CD4-positive, CD25-positive, alpha-beta regulatory T cell (primary cell): ENCODE data around the gene NKIRAS1. TPM values are rescaled to one million over a fixed set of nuclear protein-coding genes. Genes with fewer than 3 reads are reported as not detected.
"Not testable (repeated sequence)": the region's sequence is repeated elsewhere in the genome, so short reads cannot be mapped to it uniquely, and the experiment has no call there.

Experiments used
- ATAC-seq, 2 donors: fragments of 150-1000 bp; cut with Tn5 transposase; one replicate each; pipeline ENCODE4 v1.10.0; 2021; ENCODE audit warnings: low read depth in 2 of 2, moderate number of reproducible peaks in 2 of 2, moderate library complexity in 1 of 2
- DNase-seq, 3 donors: peaks; one replicate each; pipeline versions ENCODE4 v3.0.0 to v3.0.0-alpha.2; 2012 to 2022; ENCODE audit warnings: mixed read lengths in 1 of 3
- H3K27ac ChIP-seq: one replicate; pipeline ENCODE4 v1.7.0; 2013; ENCODE audit warnings: mild to moderate bottlenecking, low read length; ENCODE audit not compliant: insufficient read depth, poor library complexity, severe bottlenecking
- H3K27me3 ChIP-seq: one replicate; pipeline ENCODE4 v1.7.0; 2013; ENCODE audit warnings: low read length; ENCODE audit not compliant: control insufficient read depth, insufficient read depth
- H3K36me3 ChIP-seq: one replicate; pipeline ENCODE4 v1.7.0; 2013; ENCODE audit warnings: mild to moderate bottlenecking, low read length, moderate library complexity; ENCODE audit not compliant: control insufficient read depth, insufficient read depth
- H3K4me1 ChIP-seq: 2 replicates; pipeline ENCODE4 v1.7.0; 2013; ENCODE audit warnings: mild to moderate bottlenecking, low read length; ENCODE audit not compliant: insufficient read depth, control insufficient read depth, poor library complexity, severe bottlenecking
- H3K4me3 ChIP-seq: one replicate; pipeline ENCODE4 v1.7.0; 2013; ENCODE audit warnings: low read depth, mild to moderate bottlenecking, low read length, moderate library complexity
- H3K9me3 ChIP-seq, 2 experiments: 1 replicate in 1 of 2; 2 replicates in 1 of 2; pipeline ENCODE4 v1.7.0; 2013; ENCODE audit warnings: low read length in 2 of 2, mild to moderate bottlenecking in 1 of 2, moderate library complexity in 1 of 2; ENCODE audit not compliant: control insufficient read depth in 2 of 2
- H3K27ac Mint-ChIP-seq, 3 donors: one replicate each; pipeline ENCODE4 v1.8.0; 2020 to 2022; ENCODE audit warnings: mild to moderate bottlenecking in 3 of 3, mixed read lengths in 3 of 3, moderate library complexity in 2 of 3
- H3K27me3 Mint-ChIP-seq: one replicate; pipeline ENCODE4 v1.8.0; 2022; ENCODE audit warnings: mild to moderate bottlenecking, mixed read lengths
- H3K36me3 Mint-ChIP-seq: one replicate; pipeline ENCODE4 v1.8.0; 2020; ENCODE audit warnings: mixed read lengths
- H3K4me1 Mint-ChIP-seq, 4 donors: one replicate each; pipeline ENCODE4 v1.8.0; 2020 to 2022; ENCODE audit warnings: mixed read lengths in 4 of 4, mild to moderate bottlenecking in 1 of 4
- H3K4me3 Mint-ChIP-seq, 4 donors: one replicate each; pipeline ENCODE4 v1.8.0; 2020 to 2022; ENCODE audit warnings: mild to moderate bottlenecking in 4 of 4, mixed read lengths in 4 of 4, moderate library complexity in 3 of 4
- H3K9me3 Mint-ChIP-seq, 7 donors: one replicate each; pipeline ENCODE4 v1.8.0; 2020 to 2022; ENCODE audit warnings: mixed read lengths in 7 of 7, mild to moderate bottlenecking in 3 of 7, moderate library complexity in 2 of 7
- polyA plus RNA-seq, 4 donors: library from polyadenylated mRNA; unstranded; fragments of 300-500 nt; fragmentation: Illumina TruSeq; gene quantifications; one replicate each; pipeline ENCODE4 v1.2.3, GENCODE V29; 2021
- total RNA-seq: library from RNA; stranded (reverse); gene quantifications from one replicate; pipeline ENCODE4 v1.2.3, GENCODE V29; 2022

The NKIRAS1 gene
- total and polyA plus RNA-seq, 5 donors from 2014 or later: 2.1 to 5.8 (median 4.0) TPM

- peaks cover 26% of the 10 kb centered on the region for H3K4me1 ChIP-seq
- peak overlapping the region; percentile 73 for H3K4me3 ChIP-seq
- peak overlapping the region in 2 of 3 donors; percentile 98 for H3K27ac Mint-ChIP-seq
- H3K27me3 ChIP-seq: no peaks in the 10 kb centered on the region
- H3K27ac ChIP-seq: no peak overlapping the region
- H3K4me3 Mint-ChIP-seq: peak overlapping the region; percentile 99
- peaks cover 23% of the 10 kb centered on the region for H3K36me3 ChIP-seq
- H3K36me3 Mint-ChIP-seq: peaks cover 39% of the 10 kb centered on the region
- peaks cover 10% of the 10 kb centered on the region for H3K27me3 Mint-ChIP-seq
- DNase-seq (no peak), ATAC-seq (no peak)
- no peaks in the 10 kb centered on the region for H3K9me3 ChIP-seq
- H3K4me1 Mint-ChIP-seq: peaks cover 37 to 67% (median 43%) of the 10 kb centered on the region in 4 donors
- H3K9me3 Mint-ChIP-seq: no peaks in the 10 kb centered on the region
Measured at GRCh38 chr3:23915537-23916108, 1.2 kb downstream of the NKIRAS1 start.

- Histone ChIP-seq H3K27me3 (no peaks in the 10 kb centered on the region), H3K4me1 (peaks cover 25% of the 10 kb centered on the region), H3K4me3 (no peak overlapping the region), H3K9me3 (no peaks in the 10 kb centered on the region), H3K27ac (no peak overlapping the region), H3K36me3 (peaks cover 10% of the 10 kb centered on the region)
- Mint-ChIP-seq H3K4me3 (peak overlapping the region in 1 of 4 donors; percentile 7), H3K27ac (peak overlapping the region in 1 of 3 donors; percentile 46), H3K4me1 (peaks cover 32 to 51% (median 34%) of the 10 kb centered on the region in 4 donors), H3K9me3 (no peaks in the 10 kb centered on the region), H3K36me3 (peaks cover 28% of the 10 kb centered on the region), H3K27me3 (peaks cover 10% of the 10 kb centered on the region)
- DNase-seq (no peak), ATAC-seq (no peak)
Measured at GRCh38 chr3:23913873-23914743, 2.7 kb downstream of the NKIRAS1 start.

GRCh38 chr3:23913182-23913581 is 3.6 kb downstream of the NKIRAS1 start:
- no peak for DNase-seq
- Mint-ChIP-seq H3K4me3 (no peak overlapping the region), H3K27me3 (peaks cover 10% of the 10 kb centered on the region), H3K27ac (no peak overlapping the region), H3K9me3 (no peaks in the 10 kb centered on the region), H3K4me1 (peaks cover 23 to 42% (median 26%) of the 10 kb centered on the region in 4 donors), H3K36me3 (peaks cover 19% of the 10 kb centered on the region)
- no peaks in the 10 kb centered on the region for H3K27me3 ChIP-seq
- peaks cover 1% of the 10 kb centered on the region for H3K36me3 ChIP-seq
- H3K27ac ChIP-seq: no peak overlapping the region
- H3K4me3 ChIP-seq: no peak overlapping the region
- ATAC-seq: no peak
- peaks cover 16% of the 10 kb centered on the region for H3K4me1 ChIP-seq
- H3K9me3 ChIP-seq: no peaks in the 10 kb centered on the region

GRCh38 chr3:23912335-23912734 is 4.5 kb downstream of the NKIRAS1 start:
- not testable (repeated sequence) for H3K4me3 Mint-ChIP-seq

GRCh38 chr3:23911397-23911796 is 5.4 kb downstream of the NKIRAS1 start:
- peaks cover 7% of the 10 kb centered on the region for H3K4me1 ChIP-seq
- no peak overlapping the region for H3K4me3 ChIP-seq
- Mint-ChIP-seq H3K4me3 (no peak overlapping the region), H3K4me1 (peaks cover 15 to 28% (median 21%) of the 10 kb centered on the region in 4 donors), H3K36me3 (peaks cover 15% of the 10 kb centered on the region), H3K27ac (no peak overlapping the region), H3K27me3 (peaks cover 4% of the 10 kb centered on the region), H3K9me3 (no peaks in the 10 kb centered on the region)
- DNase-seq (no peak), ATAC-seq (no peak)
- H3K27ac ChIP-seq: no peak overlapping the region
- H3K9me3 ChIP-seq: no peaks in the 10 kb centered on the region
- H3K27me3 ChIP-seq: no peaks in the 10 kb centered on the region
- no peaks in the 10 kb centered on the region for H3K36me3 ChIP-seq

More at GRCh38 chr3:23912335-23912734, 4.5 kb downstream of the NKIRAS1 start:
- peaks cover 17 to 35% (median 24%) of the 10 kb centered on the region in 4 donors for H3K4me1 Mint-ChIP-seq
- ATAC-seq, H3K4me3 ChIP-seq, DNase-seq, H3K36me3 ChIP-seq, H3K27ac ChIP-seq, H3K27me3 Mint-ChIP-seq, H3K9me3 ChIP-seq, H3K27me3 ChIP-seq, H3K4me1 ChIP-seq, H3K9me3 Mint-ChIP-seq: not testable (repeated sequence)
- peaks cover 14% of the 10 kb centered on the region for H3K36me3 Mint-ChIP-seq
- H3K27ac Mint-ChIP-seq: peak overlapping the region in 1 of 3 donors; percentile 17

- H3K27ac ChIP-seq: no peak overlapping the region
- DNase-seq: no peak
- Mint-ChIP-seq H3K9me3 (no peaks in the 10 kb centered on the region), H3K36me3 (peaks cover 26% of the 10 kb centered on the region), H3K4me1 (peaks cover 6 to 15% (median 8%) of the 10 kb centered on the region in 4 donors), H3K27me3 (no peaks in the 10 kb centered on the region), H3K27ac (no peak overlapping the region), H3K4me3 (peak overlapping the region in 1 of 4 donors; percentile 58)
- no peaks in the 10 kb centered on the region for H3K27me3 ChIP-seq
- H3K36me3 ChIP-seq: no peaks in the 10 kb centered on the region
- H3K4me1 ChIP-seq: no peaks in the 10 kb centered on the region
- no peak overlapping the region for H3K4me3 ChIP-seq
- H3K9me3 ChIP-seq: no peaks in the 10 kb centered on the region
- no peak for ATAC-seq
Measured at GRCh38 chr3:23909341-23909740, 7.4 kb downstream of the NKIRAS1 start.

GRCh38 chr3:23904545-23904944 is 12.2 kb downstream of the NKIRAS1 start:
- Mint-ChIP-seq H3K27ac (no peak overlapping the region), H3K4me1 (peaks cover 0 to under 1% (median 0%) of the 10 kb centered on the region in 4 donors), H3K4me3 (no peak overlapping the region), H3K9me3 (peaks cover 0 to 1% (median 0%) of the 10 kb centered on the region in 7 donors), H3K27me3 (no peaks in the 10 kb centered on the region), H3K36me3 (peaks cover 39% of the 10 kb centered on the region)
- Histone ChIP-seq H3K27me3 (no peaks in the 10 kb centered on the region), H3K9me3 (no peaks in the 10 kb centered on the region), H3K36me3 (no peaks in the 10 kb centered on the region), H3K4me1 (no peaks in the 10 kb centered on the region), H3K4me3 (no peak overlapping the region), H3K27ac (no peak overlapping the region)
- no peak for ATAC-seq
- no peak for DNase-seq
